Kidney glomerular epithelial cell (primary cell): Measurements from ENCODE around the gene CD1E.
"Not testable (repeated sequence)": the region's sequence is repeated elsewhere in the genome, so short reads cannot be mapped to it uniquely, and the experiment has no call there.

Experiments used
- DNase-seq: peaks from one replicate; lab custom pipeline; 2025; lab: John Stamatoyannopoulos, UW

Gene CD1E

GRCh38 chr1:158353303-158354075 is at the start of gene CD1E:
Gene CD1E (plus strand): TSS chr1:158353894. CDS start chr1:158353989, 95 bp downstream.
- DNase-seq: no peak

- DNase-seq: no peak
Measured at GRCh38 chr1:158310623-158311022, 43.1 kb upstream of the CD1E start.

GRCh38 chr1:158311066-158311465 is 42.6 kb upstream of the CD1E start:
- no peak for DNase-seq

GRCh38 chr1:158323866-158324265 is 29.8 kb upstream of the CD1E start:
- no peak for DNase-seq

GRCh38 chr1:158324395-158324794 is 29.3 kb upstream of the CD1E start:
- no peak for DNase-seq

- DNase-seq: no peak
Measured at GRCh38 chr1:158327481-158327880, 26.2 kb upstream of the CD1E start.

- no peak for DNase-seq
Measured at GRCh38 chr1:158328426-158328825, 25.3 kb upstream of the CD1E start.

GRCh38 chr1:158329300-158329699 is 24.4 kb upstream of the CD1E start:
- DNase-seq: no peak

- peak; percentile 10 for DNase-seq
Measured at GRCh38 chr1:158329733-158330132, 24.0 kb upstream of the CD1E start.

GRCh38 chr1:158330391-158331105 is 23.1 kb upstream of the CD1E start:
- no peak for DNase-seq

- no peak for DNase-seq
Measured at GRCh38 chr1:158331106-158331425, 22.6 kb upstream of the CD1E start.

- no peak for DNase-seq
Measured at GRCh38 chr1:158331481-158332150, 22.1 kb upstream of the CD1E start, which contains the start of gene CD1B. Gene CD1B (minus strand): TSS chr1:158331531. CDS start chr1:158331423, 108 bp downstream.

GRCh38 chr1:158333405-158334155 is 20.1 kb upstream of the CD1E start:
- DNase-seq: no peak

- no peak for DNase-seq
Measured at GRCh38 chr1:158334526-158335212, 19.0 kb upstream of the CD1E start.

- no peak for DNase-seq
Measured at GRCh38 chr1:158335213-158335532, 18.5 kb upstream of the CD1E start.

- not testable (repeated sequence) for DNase-seq
Measured at GRCh38 chr1:158336413-158336812, 17.3 kb upstream of the CD1E start.

GRCh38 chr1:158348946-158349345 is 4.7 kb upstream of the CD1E start:
- DNase-seq: not testable (repeated sequence)

GRCh38 chr1:158354255-158354654 is 561 bp downstream of the CD1E start:
- DNase-seq: no peak

- DNase-seq: no peak
Measured at GRCh38 chr1:158355773-158356285, 2.1 kb downstream of the CD1E start.

- DNase-seq: no peak
Measured at GRCh38 chr1:158356616-158357015, 2.9 kb downstream of the CD1E start.

- DNase-seq: no peak
Measured at GRCh38 chr1:158357441-158357840, 3.7 kb downstream of the CD1E start.

- DNase-seq: no peak
Measured at GRCh38 chr1:158362482-158362881, 8.8 kb downstream of the CD1E start.
